Stimulated activated CD4-positive, alpha-beta T cell treated with anti-CD3 and anti-CD28 coated beads, Interleukin-1b, Interleukin-23, amount 100 ng/mL, for 1 hour (primary cell): ENCODE measurements around the gene PSMB5.

Experiments used
- DNase-seq, 2 donors: peaks; one replicate each; pipeline ENCODE4 v3.0.0-alpha.2; 2020; ENCODE audit warnings: low read depth in 2 of 2

Gene PSMB5

GRCh38 chr14:23058654-23059504 is 24.2 kb upstream of the PSMB5 start:
- no peak for DNase-seq

GRCh38 chr14:23057757-23058653 is 23.3 kb upstream of the PSMB5 start:
- peak; percentile 77 to 84 for DNase-seq

GRCh38 chr14:23056956-23057756 is 22.5 kb upstream of the PSMB5 start, which contains the start of gene CDH24:
Gene CDH24 (minus strand): TSS chr14:23057520. CDS start chr14:23055733, 1,787 bp downstream.
- peak in 1 of 2 donors; percentile 40 for DNase-seq

- DNase-seq, result peak; percentile 18 to 53
These were observed 21.6 kb upstream of the PSMB5 start for GRCh38 chr14:23056145-23056955.

GRCh38 chr14:23055621-23056144 is 21.0 kb upstream of the PSMB5 start:
- DNase-seq, result no peak

GRCh38 chr14:23055147-23055550 is 20.4 kb upstream of the PSMB5 start:
- DNase-seq, result no peak

- peak in 1 of 2 donors; percentile 23 for DNase-seq
These were observed 19.5 kb upstream of the PSMB5 start for GRCh38 chr14:23054000-23054811.

- no peak for DNase-seq
These were observed 18.7 kb upstream of the PSMB5 start for GRCh38 chr14:23053426-23053825.

- DNase-seq, result no peak
These were observed 18.0 kb upstream of the PSMB5 start for GRCh38 chr14:23052671-23053070.

GRCh38 chr14:23052182-23052623 is 17.5 kb upstream of the PSMB5 start:
- no peak for DNase-seq

- DNase-seq, result no peak
These were observed 16.7 kb upstream of the PSMB5 start for GRCh38 chr14:23051141-23052057.

- DNase-seq, result no peak
These were observed 14.3 kb upstream of the PSMB5 start for GRCh38 chr14:23049011-23049410.

GRCh38 chr14:23047751-23048693 is 13.3 kb upstream of the PSMB5 start:
- no peak for DNase-seq

- no peak for DNase-seq
These were observed 12.4 kb upstream of the PSMB5 start for GRCh38 chr14:23047034-23047634.

- no peak for DNase-seq
These were observed 11.0 kb upstream of the PSMB5 start for GRCh38 chr14:23045419-23046357.

- DNase-seq, result no peak
These were observed 10.1 kb upstream of the PSMB5 start for GRCh38 chr14:23044840-23045239.
